COLO668 (cell line): ENCODE measurements around the gene GLCE.
"Not testable (repeated sequence)": the region's sequence is repeated elsewhere in the genome, so short reads cannot be mapped to it uniquely, and the experiment has no call there.

Experiments used
- DNase-seq: peaks from one replicate; lab custom pipeline; 2025; ENCODE audit not compliant: unreplicated experiment; lab: John Stamatoyannopoulos, UW

The GLCE gene

GRCh38 chr15:69158201-69158842, 2.1 kb upstream of the GLCE start:
- no peak for DNase-seq

- no peak for DNase-seq
Measured at GRCh38 chr15:69158843-69159240, 1.6 kb upstream of the GLCE start.

GRCh38 chr15:69159805-69160140, 662 bp upstream of the GLCE start:
- no peak for DNase-seq

GRCh38 chr15:69161079-69161877, 843 bp downstream of the GLCE start:
- DNase-seq: peak; percentile 52

GRCh38 chr15:69161878-69162213, 1.4 kb downstream of the GLCE start:
- no peak for DNase-seq

- no peak for DNase-seq
Measured at GRCh38 chr15:69163141-69163669, 2.8 kb downstream of the GLCE start.

- no peak for DNase-seq
Measured at GRCh38 chr15:69164807-69165636, 4.6 kb downstream of the GLCE start.

GRCh38 chr15:69165637-69166025, 5.2 kb downstream of the GLCE start:
- no peak for DNase-seq

- DNase-seq: no peak
Measured at GRCh38 chr15:69167218-69167846, 6.9 kb downstream of the GLCE start.

GRCh38 chr15:69168361-69168760, 7.9 kb downstream of the GLCE start:
- not testable (repeated sequence) for DNase-seq

GRCh38 chr15:69169540-69169939, 9.1 kb downstream of the GLCE start:
- not testable (repeated sequence) for DNase-seq

GRCh38 chr15:69170597-69170996, 10.2 kb downstream of the GLCE start:
- DNase-seq: no peak

GRCh38 chr15:69172847-69173246, 12.4 kb downstream of the GLCE start:
- DNase-seq: no peak

GRCh38 chr15:69175536-69175935, 15.1 kb downstream of the GLCE start:
- no peak for DNase-seq

GRCh38 chr15:69181424-69181823, 21.0 kb downstream of the GLCE start:
- no peak for DNase-seq

- DNase-seq: no peak
Measured at GRCh38 chr15:69185216-69185615, 24.8 kb downstream of the GLCE start.

- DNase-seq: no peak
Measured at GRCh38 chr15:69185706-69186105, 25.3 kb downstream of the GLCE start.

GRCh38 chr15:69189157-69189556, 28.7 kb downstream of the GLCE start:
- no peak for DNase-seq

- no peak for DNase-seq
Measured at GRCh38 chr15:69190091-69190490, 29.7 kb downstream of the GLCE start.

- DNase-seq: no peak
Measured at GRCh38 chr15:69190504-69190903, 30.1 kb downstream of the GLCE start.
